OCI-LY1 (cell line): ENCODE results near the gene AHSA1.

Source experiments
- H2AFZ ChIP-seq: fragments of 200-600 bp; sonication (generic), shearing (Covaris generic); 2 replicates; pipeline ENCODE4 v1.6.0; 2014; ENCODE audit warnings: antibody characterized with exemption, mild to moderate bottlenecking, low read length
- H3F3A ChIP-seq: fragments of 200-600 bp; sonication (generic), shearing (Covaris generic); 2 replicates; pipeline ENCODE4 v1.6.0; 2014; ENCODE audit warnings: mild to moderate bottlenecking, antibody characterized with exemption, low read length, moderate library complexity; ENCODE audit not compliant: insufficient read depth
- H3K27ac ChIP-seq: fragments of 200-600 bp; sonication (generic); 2 replicates; pipeline ENCODE4 v1.5.1; 2014; ENCODE audit warnings: low read length, mixed run types, mild to moderate bottlenecking, low read depth; ENCODE audit not compliant: poor library complexity, severe bottlenecking
- H3K27me3 ChIP-seq: fragments of 200-600 bp; sonication (generic); 2 replicates; pipeline ENCODE4 v1.6.0; 2014; ENCODE audit warnings: antibody characterized with exemption, mild to moderate bottlenecking, low read length, moderate library complexity; ENCODE audit not compliant: insufficient read depth
- H3K36me3 ChIP-seq: fragments of 200-600 bp; sonication (generic); 2 replicates; pipeline ENCODE4 v1.6.1; 2014; ENCODE audit warnings: mild to moderate bottlenecking, antibody characterized with exemption, low read length, moderate library complexity, mixed read lengths; ENCODE audit not compliant: insufficient read depth
- H3K4me1 ChIP-seq: fragments of 200-600 bp; sonication (generic); 2 replicates; pipeline ENCODE4 v1.5.1; 2014; ENCODE audit warnings: mild to moderate bottlenecking, low read length, moderate library complexity; ENCODE audit not compliant: insufficient read depth, severe bottlenecking
- H3K4me2 ChIP-seq: fragments of 200-600 bp; sonication (generic), shearing (Covaris generic); 2 replicates; pipeline ENCODE4 v1.6.1; 2014; ENCODE audit warnings: low read length
- H3K4me3 ChIP-seq: fragments of 200-600 bp; sonication (generic); 2 replicates; pipeline ENCODE4 v1.5.1; 2014; ENCODE audit warnings: low read length, low read depth, mild to moderate bottlenecking, mixed read lengths; ENCODE audit not compliant: poor library complexity, severe bottlenecking
- H3K79me2 ChIP-seq: fragments of 200-600 bp; shearing (Covaris generic); 2 replicates; pipeline ENCODE4 v1.6.1; 2016; ENCODE audit warnings: mixed run types, low read length, mixed read lengths; ENCODE audit not compliant: insufficient read depth
- H3K9ac ChIP-seq: fragments of 200-600 bp; sonication (generic), shearing (Covaris generic); 2 replicates; pipeline ENCODE4 v1.6.1; 2014; ENCODE audit warnings: mild to moderate bottlenecking, low read length, mixed read lengths
- H3K9me2 ChIP-seq: fragments of 200-600 bp; sonication (generic), shearing (Covaris generic); 2 replicates; pipeline ENCODE4 v1.6.1; 2014; ENCODE audit warnings: low read depth, mild to moderate bottlenecking, low read length, mixed read lengths
- H3K9me3 ChIP-seq: fragments of 200-600 bp; shearing (Covaris generic); 2 replicates; pipeline ENCODE4 v1.6.1; 2014; ENCODE audit warnings: low read length, mixed read lengths
- H4K20me1 ChIP-seq: fragments of 200-600 bp; sonication (generic), shearing (Covaris generic); 2 replicates; pipeline ENCODE4 v1.6.0; 2016; ENCODE audit warnings: mild to moderate bottlenecking, low read length; ENCODE audit not compliant: insufficient read depth
- CTCF ChIP-seq: fragments of 200-600 bp; sonication (generic), shearing (Covaris generic); IDR thresholded peaks from 2 replicates; pipeline ENCODE4 v1.5.1; 2017; ENCODE audit warnings: mild to moderate bottlenecking, antibody characterized with exemption, low read length, moderate library complexity, mixed read lengths
- EZH2 ChIP-seq: fragments of 200-600 bp; sonication (generic), shearing (Covaris generic); IDR thresholded peaks from 2 replicates; pipeline ENCODE4 v1.8.0; 2017; ENCODE audit warnings: borderline replicate concordance, mixed run types, mild to moderate bottlenecking, antibody characterized with exemption, low read length, moderate library complexity, mixed read lengths

The AHSA1 gene

GRCh38 chr14:77490347-77490986, 32.6 kb downstream of the AHSA1 start:
- Histone ChIP-seq H3K4me2 (no peak overlapping the region), H3K27ac (no peak overlapping the region), H3K4me3 (no peak overlapping the region), H3K9ac (no peak overlapping the region), H4K20me1 (no peaks in the 10 kb centered on the region), H3K9me2 (no peaks in the 10 kb centered on the region), H3K79me2 (no peaks in the 10 kb centered on the region), H3K27me3 (no peaks in the 10 kb centered on the region), H3K4me1 (no peaks in the 10 kb centered on the region), H3K9me3 (no peaks in the 10 kb centered on the region), H3F3A (no peaks in the 10 kb centered on the region), H3K36me3 (no peaks in the 10 kb centered on the region), H2AFZ (no peak overlapping the region)
- no peak for TF ChIP-seq CTCF
- no peak for TF ChIP-seq EZH2

- Histone ChIP-seq H2AFZ (no peak overlapping the region), H3F3A (no peaks in the 10 kb centered on the region), H3K79me2 (no peaks in the 10 kb centered on the region), H3K9me2 (no peaks in the 10 kb centered on the region), H3K9me3 (no peaks in the 10 kb centered on the region), H3K27me3 (no peaks in the 10 kb centered on the region), H3K4me2 (no peak overlapping the region), H3K4me3 (no peak overlapping the region), H4K20me1 (no peaks in the 10 kb centered on the region), H3K9ac (no peak overlapping the region), H3K36me3 (no peaks in the 10 kb centered on the region), H3K4me1 (no peaks in the 10 kb centered on the region), H3K27ac (no peak overlapping the region)
- TF ChIP-seq CTCF (no peak), EZH2 (no peak)
Measured at GRCh38 chr14:77491056-77491455, 33.2 kb downstream of the AHSA1 start.

GRCh38 chr14:77495334-77495733, 37.4 kb downstream of the AHSA1 start:
- no peak overlapping the region for H2AFZ ChIP-seq
- no peaks in the 10 kb centered on the region for H3F3A ChIP-seq
- H3K79me2 ChIP-seq, result no peaks in the 10 kb centered on the region
- no peaks in the 10 kb centered on the region for H3K9me3 ChIP-seq
- no peak overlapping the region for H3K4me3 ChIP-seq
- H4K20me1 ChIP-seq, result no peaks in the 10 kb centered on the region
- H3K4me2 ChIP-seq, result no peak overlapping the region
- H3K27ac ChIP-seq, result no peak overlapping the region
- H3K4me1 ChIP-seq, result peaks cover 20% of the 10 kb centered on the region
- TF ChIP-seq EZH2, result no peak
- TF ChIP-seq CTCF, result no peak
- no peaks in the 10 kb centered on the region for H3K36me3 ChIP-seq
- no peaks in the 10 kb centered on the region for H3K27me3 ChIP-seq
- no peaks in the 10 kb centered on the region for H3K9me2 ChIP-seq
- no peak overlapping the region for H3K9ac ChIP-seq
